ENCODE measurements around the gene FGD4.

The FGD4 gene

GRCh38 chr12:32679920-32680237 lies 280.5 kb downstream of the FGD4 start:
- DNase-seq (ENCODE audit: low read depth): no peak

- no peak for DNase-seq (ENCODE audit: low read depth)
Observed at GRCh38 chr12:32680787-32681186, 281.4 kb downstream of the FGD4 start.

GRCh38 chr12:32681272-32681671 lies 281.9 kb downstream of the FGD4 start:
- no peak for DNase-seq (ENCODE audit: low read depth)

GRCh38 chr12:32686340-32686739 lies 287.0 kb downstream of the FGD4 start:
- DNase-seq (ENCODE audit: low read depth): no peak

- DNase-seq (ENCODE audit: low read depth): no peak
Observed at GRCh38 chr12:32688786-32689185, 289.4 kb downstream of the FGD4 start.

GRCh38 chr12:32690927-32691326 lies 291.6 kb downstream of the FGD4 start:
- no peak for DNase-seq (ENCODE audit: low read depth)

GRCh38 chr12:32692358-32692757 lies 293.0 kb downstream of the FGD4 start:
- no peak for DNase-seq (ENCODE audit: low read depth)

- no peak for DNase-seq (ENCODE audit: low read depth)
Observed at GRCh38 chr12:32693036-32693435, 293.7 kb downstream of the FGD4 start.
